ENCODE measurements around the gene ZDHHC17. TPM values are rescaled to one million over a fixed set of nuclear protein-coding genes. Genes with fewer than 3 reads are reported as not detected.

The ZDHHC17 gene
- total and polyA plus RNA-seq, 2 of the 13 experiments (the other 11 are each of a cell fraction or from before 2014, with no cell fraction given), result 36.7 to 38.5 TPM

DNA sequence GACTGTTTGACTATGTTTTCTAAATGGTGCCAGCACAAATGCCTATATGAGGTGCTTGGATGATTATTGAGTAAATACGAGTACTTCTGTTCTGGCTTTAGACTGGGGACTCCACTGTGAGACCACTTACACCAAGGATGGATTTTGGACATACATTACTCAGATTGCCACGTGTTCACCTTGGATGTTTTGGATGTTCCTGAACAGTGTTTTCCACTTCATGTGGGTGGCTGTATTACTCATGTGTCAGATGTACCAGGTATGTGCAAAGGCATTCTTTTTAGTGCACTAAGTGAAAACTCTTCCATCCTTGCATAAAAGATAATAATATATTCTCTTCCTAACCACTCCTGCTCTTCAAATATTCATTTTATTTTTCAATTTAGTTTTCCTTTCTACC lies 84.2 kb downstream of the ZDHHC17 start:
- Histone ChIP-seq H3K27me3 (ENCODE audit: control insufficient read depth in 1 of 2, insufficient read depth in 2 of 2, low read length in 2 of 2) (no peaks in the 10 kb centered on the region), H3K4me2 (ENCODE audit: low read depth, low read length) (no peak overlapping the region), H3K4me3 (replicated peaks in 1 of 3; ENCODE audit: insufficient read depth in 1 of 3, low read depth in 2 of 3, low read length in 3 of 3) (no peak overlapping the region), H3K27ac (ENCODE audit: extremely low read length, insufficient read depth, low read length) (no peak overlapping the region), H4K20me1 (ENCODE audit: insufficient read depth, low read length) (no peaks in the 10 kb centered on the region), H3K4me1 (ENCODE audit: insufficient read depth, low read length) (no peaks in the 10 kb centered on the region), H3K9ac (ENCODE audit: insufficient read depth, low read depth, low read length) (no peak overlapping the region), H3K79me2 (ENCODE audit: insufficient read depth, low read length) (no peaks in the 10 kb centered on the region), H2AFZ (ENCODE audit: low read length) (no peak overlapping the region), H3K9me3 (ENCODE audit: low read length) (no peaks in the 10 kb centered on the region), H3K36me3 (replicated peaks in 1 of 2; ENCODE audit: control insufficient read depth in 1 of 2, insufficient read depth in 2 of 2, low read length in 2 of 2) (peaks cover 1 to 16% of the 10 kb centered on the region in 2 experiments; a peak in 3 of 5 replicates)
- in situ Hi-C loops (cut with HindIII; ENCODE audit: extremely low pct_ligation_motif_present, low pct_unique_long_range_greater_than_20kb) (no loop called here), intact Hi-C loops (cut with micrococcal nuclease; ENCODE audit: unreplicated experiment) (no loop called here)
- no peak for DNase-seq (ENCODE audit: low spot score)
- FAIRE-seq, result no peak
- CTCF ChIA-PET (ENCODE audit: low intra/inter-chr PET ratio, low total read pairs), result no interaction called here
- no peak for ATAC-seq
- 95% methylated on average over 2 of the region's 2 CpGs for WGBS (ENCODE audit: low lambda C conversion rate)
- POLR2A ChIA-PET, result no interaction called here
- TF ChIP-seq ATF1 (CRISPR knock-in tag; IDR thresholded peaks at IDR 0.05) (no peak), ATRX (CRISPR knock-in tag; IDR thresholded peaks at IDR 0.05; ENCODE audit: borderline replicate concordance) (no peak), CEBPB (IDR thresholded peaks at IDR 0.05; ENCODE audit: borderline replicate concordance, low read depth, low read length) (no peak), ZSCAN9 (CRISPR knock-in tag; IDR thresholded peaks at IDR 0.05; ENCODE audit: borderline replicate concordance) (no peak), TCF7 (IDR thresholded peaks at IDR 0.05; ENCODE audit: low read depth) (no peak), RFX1 (IDR thresholded peaks at IDR 0.05) (no peak), GFI1 (CRISPR knock-in tag; IDR thresholded peaks at IDR 0.05; ENCODE audit: borderline replicate concordance) (no peak), GATAD1 (CRISPR knock-in tag; IDR thresholded peaks at IDR 0.05) (no peak), HNF4A (CRISPR knock-in tag; IDR thresholded peaks at IDR 0.05) (no peak), ZNF431 (CRISPR knock-in tag; IDR thresholded peaks at IDR 0.05; ENCODE audit: borderline replicate concordance, low read depth) (no peak), CHD4 (IDR thresholded peaks at IDR 0.05; ENCODE audit: borderline replicate concordance, low read length) (no peak), ZNF564 (CRISPR knock-in tag; IDR thresholded peaks at IDR 0.05) (no peak), ARNTL (CRISPR knock-in tag; IDR thresholded peaks at IDR 0.05) (no peak), TEF (CRISPR knock-in tag; IDR thresholded peaks at IDR 0.05) (no peak), ZNF558 (CRISPR knock-in tag; IDR thresholded peaks at IDR 0.05; ENCODE audit: borderline replicate concordance) (no peak)
- TF ChIP-seq, protein P1, sequence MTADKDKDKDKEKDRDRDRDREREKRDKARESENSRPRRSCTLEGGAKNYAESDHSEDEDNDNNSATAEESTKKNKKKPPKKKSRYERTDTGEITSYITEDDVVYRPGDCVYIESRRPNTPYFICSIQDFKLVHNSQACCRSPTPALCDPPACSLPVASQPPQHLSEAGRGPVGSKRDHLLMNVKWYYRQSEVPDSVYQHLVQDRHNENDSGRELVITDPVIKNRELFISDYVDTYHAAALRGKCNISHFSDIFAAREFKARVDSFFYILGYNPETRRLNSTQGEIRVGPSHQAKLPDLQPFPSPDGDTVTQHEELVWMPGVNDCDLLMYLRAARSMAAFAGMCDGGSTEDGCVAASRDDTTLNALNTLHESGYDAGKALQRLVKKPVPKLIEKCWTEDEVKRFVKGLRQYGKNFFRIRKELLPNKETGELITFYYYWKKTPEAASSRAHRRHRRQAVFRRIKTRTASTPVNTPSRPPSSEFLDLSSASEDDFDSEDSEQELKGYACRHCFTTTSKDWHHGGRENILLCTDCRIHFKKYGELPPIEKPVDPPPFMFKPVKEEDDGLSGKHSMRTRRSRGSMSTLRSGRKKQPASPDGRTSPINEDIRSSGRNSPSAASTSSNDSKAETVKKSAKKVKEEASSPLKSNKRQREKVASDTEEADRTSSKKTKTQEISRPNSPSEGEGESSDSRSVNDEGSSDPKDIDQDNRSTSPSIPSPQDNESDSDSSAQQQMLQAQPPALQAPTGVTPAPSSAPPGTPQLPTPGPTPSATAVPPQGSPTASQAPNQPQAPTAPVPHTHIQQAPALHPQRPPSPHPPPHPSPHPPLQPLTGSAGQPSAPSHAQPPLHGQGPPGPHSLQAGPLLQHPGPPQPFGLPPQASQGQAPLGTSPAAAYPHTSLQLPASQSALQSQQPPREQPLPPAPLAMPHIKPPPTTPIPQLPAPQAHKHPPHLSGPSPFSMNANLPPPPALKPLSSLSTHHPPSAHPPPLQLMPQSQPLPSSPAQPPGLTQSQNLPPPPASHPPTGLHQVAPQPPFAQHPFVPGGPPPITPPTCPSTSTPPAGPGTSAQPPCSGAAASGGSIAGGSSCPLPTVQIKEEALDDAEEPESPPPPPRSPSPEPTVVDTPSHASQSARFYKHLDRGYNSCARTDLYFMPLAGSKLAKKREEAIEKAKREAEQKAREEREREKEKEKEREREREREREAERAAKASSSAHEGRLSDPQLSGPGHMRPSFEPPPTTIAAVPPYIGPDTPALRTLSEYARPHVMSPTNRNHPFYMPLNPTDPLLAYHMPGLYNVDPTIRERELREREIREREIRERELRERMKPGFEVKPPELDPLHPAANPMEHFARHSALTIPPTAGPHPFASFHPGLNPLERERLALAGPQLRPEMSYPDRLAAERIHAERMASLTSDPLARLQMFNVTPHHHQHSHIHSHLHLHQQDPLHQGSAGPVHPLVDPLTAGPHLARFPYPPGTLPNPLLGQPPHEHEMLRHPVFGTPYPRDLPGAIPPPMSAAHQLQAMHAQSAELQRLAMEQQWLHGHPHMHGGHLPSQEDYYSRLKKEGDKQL (CRISPR knock-in tag; IDR thresholded peaks at IDR 0.05; ENCODE audit: low read depth), result no peak
- TF ChIP-seq, protein P2, sequence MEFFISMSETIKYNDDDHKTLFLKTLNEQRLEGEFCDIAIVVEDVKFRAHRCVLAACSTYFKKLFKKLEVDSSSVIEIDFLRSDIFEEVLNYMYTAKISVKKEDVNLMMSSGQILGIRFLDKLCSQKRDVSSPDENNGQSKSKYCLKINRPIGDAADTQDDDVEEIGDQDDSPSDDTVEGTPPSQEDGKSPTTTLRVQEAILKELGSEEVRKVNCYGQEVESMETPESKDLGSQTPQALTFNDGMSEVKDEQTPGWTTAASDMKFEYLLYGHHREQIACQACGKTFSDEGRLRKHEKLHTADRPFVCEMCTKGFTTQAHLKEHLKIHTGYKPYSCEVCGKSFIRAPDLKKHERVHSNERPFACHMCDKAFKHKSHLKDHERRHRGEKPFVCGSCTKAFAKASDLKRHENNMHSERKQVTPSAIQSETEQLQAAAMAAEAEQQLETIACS (CRISPR knock-in tag; IDR thresholded peaks at IDR 0.05), result no peak
- TF ChIP-seq, protein P3, sequence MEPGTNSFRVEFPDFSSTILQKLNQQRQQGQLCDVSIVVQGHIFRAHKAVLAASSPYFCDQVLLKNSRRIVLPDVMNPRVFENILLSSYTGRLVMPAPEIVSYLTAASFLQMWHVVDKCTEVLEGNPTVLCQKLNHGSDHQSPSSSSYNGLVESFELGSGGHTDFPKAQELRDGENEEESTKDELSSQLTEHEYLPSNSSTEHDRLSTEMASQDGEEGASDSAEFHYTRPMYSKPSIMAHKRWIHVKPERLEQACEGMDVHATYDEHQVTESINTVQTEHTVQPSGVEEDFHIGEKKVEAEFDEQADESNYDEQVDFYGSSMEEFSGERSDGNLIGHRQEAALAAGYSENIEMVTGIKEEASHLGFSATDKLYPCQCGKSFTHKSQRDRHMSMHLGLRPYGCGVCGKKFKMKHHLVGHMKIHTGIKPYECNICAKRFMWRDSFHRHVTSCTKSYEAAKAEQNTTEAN (CRISPR knock-in tag; conservative IDR thresholded peaks at IDR 0.05), result no peak
- no TSS peak for BruUV-seq (replicated peaks)

All from HepG2 (cell line).